MCF 10A (cell line): ENCODE data around the gene TYMS. TPM values are rescaled to one million over a fixed set of nuclear protein-coding genes. Genes with fewer than 3 reads are reported as not detected.

ENCODE experiments used
- BruUV-seq: library from RNA; stranded (reverse); fragments of 400-500 nt; replicated peaks from 2 replicates; lab custom pipeline; 2021; lab: Mats Ljungman, UMichigan
- CTCF ChIA-PET: fragments of 300-600 bp; sonication (Branson Sonifier 250); formaldehyde crosslinking; extraction: SDS; loops from one replicate; lab custom pipeline; 2021; ENCODE audit warnings: antibody characterized with exemption, inconsistent platforms; lab: Yijun Ruan, JAX
- POLR2A ChIA-PET: fragments of 300-600, 350-650 bp; sonication (Branson Sonifier 250); formaldehyde crosslinking; extraction: SDS; loops from one replicate; lab custom pipeline; 2020; ENCODE audit warnings: antibody characterized with exemption, inconsistent platforms; lab: Yijun Ruan, JAX
- DNase-seq: peaks from one replicate; pipeline ENCODE4 v3.0.0-alpha.2; 2018; ENCODE audit not compliant: unreplicated experiment
- H3K27ac Mint-ChIP-seq: one replicate; pipeline ENCODE4 v1.8.0; 2022; ENCODE audit warnings: mild to moderate bottlenecking, low read depth, mixed read lengths; ENCODE audit not compliant: unreplicated experiment
- H3K27me3 Mint-ChIP-seq: one replicate; pipeline ENCODE4 v1.8.0; 2022; ENCODE audit warnings: mixed read lengths; ENCODE audit not compliant: insufficient read depth, unreplicated experiment
- H3K36me3 Mint-ChIP-seq: one replicate; pipeline ENCODE4 v1.8.0; 2022; ENCODE audit warnings: mild to moderate bottlenecking, moderate library complexity, mixed read lengths; ENCODE audit not compliant: insufficient read depth, unreplicated experiment
- H3K4me1 Mint-ChIP-seq: one replicate; pipeline ENCODE4 v1.8.0; 2022; ENCODE audit warnings: mixed read lengths; ENCODE audit not compliant: insufficient read depth, unreplicated experiment
- H3K4me3 Mint-ChIP-seq: one replicate; pipeline ENCODE4 v1.8.0; 2022; ENCODE audit warnings: mild to moderate bottlenecking, moderate library complexity, mixed read lengths; ENCODE audit not compliant: unreplicated experiment
- H3K9me3 Mint-ChIP-seq: one replicate; pipeline ENCODE4 v1.8.0; 2022; ENCODE audit warnings: mixed read lengths; ENCODE audit not compliant: unreplicated experiment
- intact Hi-C: fragments of 100-400 bp; cut with micrococcal nuclease; formaldehyde crosslinking; loops from 2 replicates; pipeline ENCODE4 v1.14.1; 2022
- total RNA-seq: library from RNA; stranded (reverse); gene quantifications from 2 replicates; pipeline ENCODE4 v1.2.3, GENCODE V29; 2022
- TF ChIP-seq, protein P1 (sequence below): fragments of 200-600 bp; IDR thresholded peaks from one replicate; pipeline ENCODE4 v1.8.0; 2022; ENCODE audit warnings: antibody characterized with exemption, mild to moderate bottlenecking; ENCODE audit not compliant: unreplicated experiment

Gene TYMS
- total RNA-seq, 1 experiment from 2014 or later: 57.0 TPM

DNA sequence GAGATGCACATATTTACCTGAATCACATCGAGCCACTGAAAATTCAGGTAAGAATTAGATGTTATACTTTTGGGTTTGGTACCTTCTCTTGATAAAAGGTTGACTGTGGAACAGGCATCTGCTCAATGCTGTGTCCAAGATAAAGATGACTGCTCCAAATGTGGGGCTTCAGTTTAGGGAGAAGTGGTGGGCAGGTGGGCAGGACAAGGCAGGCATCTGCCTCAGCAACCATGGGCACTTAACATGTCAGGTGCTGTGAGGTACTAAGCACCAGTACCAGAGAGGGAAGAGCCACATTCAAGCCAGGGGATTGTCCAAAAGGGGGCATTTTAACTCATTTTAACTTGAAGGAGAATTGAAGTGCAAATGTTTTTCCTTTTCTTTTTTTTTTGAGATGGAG lies 14.0 kb downstream of the TYMS start:
- no peak overlapping the region for H3K4me3 Mint-ChIP-seq
- BruUV-seq: no TSS peak
- CTCF ChIA-PET: interaction anchor here (0.7 to 1.3 kb wide), 3 partner anchors 16 to 159 kb away, joined by 3 to 6 read pairs (median 3); no protein-coding TSS in a partner anchor
- peaks cover 86% of the 10 kb centered on the region for H3K36me3 Mint-ChIP-seq
- no peak for DNase-seq
- H3K4me1 Mint-ChIP-seq: no peaks in the 10 kb centered on the region
- intact Hi-C loops: no loop called here
- TF ChIP-seq, protein P1, sequence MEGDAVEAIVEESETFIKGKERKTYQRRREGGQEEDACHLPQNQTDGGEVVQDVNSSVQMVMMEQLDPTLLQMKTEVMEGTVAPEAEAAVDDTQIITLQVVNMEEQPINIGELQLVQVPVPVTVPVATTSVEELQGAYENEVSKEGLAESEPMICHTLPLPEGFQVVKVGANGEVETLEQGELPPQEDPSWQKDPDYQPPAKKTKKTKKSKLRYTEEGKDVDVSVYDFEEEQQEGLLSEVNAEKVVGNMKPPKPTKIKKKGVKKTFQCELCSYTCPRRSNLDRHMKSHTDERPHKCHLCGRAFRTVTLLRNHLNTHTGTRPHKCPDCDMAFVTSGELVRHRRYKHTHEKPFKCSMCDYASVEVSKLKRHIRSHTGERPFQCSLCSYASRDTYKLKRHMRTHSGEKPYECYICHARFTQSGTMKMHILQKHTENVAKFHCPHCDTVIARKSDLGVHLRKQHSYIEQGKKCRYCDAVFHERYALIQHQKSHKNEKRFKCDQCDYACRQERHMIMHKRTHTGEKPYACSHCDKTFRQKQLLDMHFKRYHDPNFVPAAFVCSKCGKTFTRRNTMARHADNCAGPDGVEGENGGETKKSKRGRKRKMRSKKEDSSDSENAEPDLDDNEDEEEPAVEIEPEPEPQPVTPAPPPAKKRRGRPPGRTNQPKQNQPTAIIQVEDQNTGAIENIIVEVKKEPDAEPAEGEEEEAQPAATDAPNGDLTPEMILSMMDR: no peak
- H3K9me3 Mint-ChIP-seq: peaks cover 5% of the 10 kb centered on the region
- no peak overlapping the region for H3K27ac Mint-ChIP-seq
- no peaks in the 10 kb centered on the region for H3K27me3 Mint-ChIP-seq
- POLR2A ChIA-PET: interaction anchor here (0.7 to 1.0 kb wide), 2 partner anchors 11 to 13 kb away, joined by 3 to 4 read pairs; partner anchors contain the start of gene TYMS

DNA sequence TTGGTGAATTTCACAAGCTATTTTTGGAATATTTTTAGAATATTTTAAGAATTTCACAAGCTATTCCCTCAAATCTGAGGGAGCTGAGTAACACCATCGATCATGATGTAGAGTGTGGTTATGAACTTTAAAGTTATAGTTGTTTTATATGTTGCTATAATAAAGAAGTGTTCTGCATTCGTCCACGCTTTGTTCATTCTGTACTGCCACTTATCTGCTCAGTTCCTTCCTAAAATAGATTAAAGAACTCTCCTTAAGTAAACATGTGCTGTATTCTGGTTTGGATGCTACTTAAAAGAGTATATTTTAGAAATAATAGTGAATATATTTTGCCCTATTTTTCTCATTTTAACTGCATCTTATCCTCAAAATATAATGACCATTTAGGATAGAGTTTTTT lies 15.9 kb downstream of the TYMS start:
- intact Hi-C loops: no loop called here
- TF ChIP-seq, protein P1: no peak
- POLR2A ChIA-PET: interaction anchor here (1.5 to 2.7 kb wide), 3 partner anchors 15 to 406 kb away, joined by 4 to 12 read pairs (median 4); partner anchors contain the start of genes THOC1 and TYMS
- no peak for DNase-seq
- Mint-ChIP-seq H3K27ac (no peak overlapping the region), H3K4me3 (no peak overlapping the region), H3K9me3 (no peaks in the 10 kb centered on the region), H3K4me1 (no peaks in the 10 kb centered on the region), H3K36me3 (peaks cover 91% of the 10 kb centered on the region), H3K27me3 (no peaks in the 10 kb centered on the region)
- no TSS peak for BruUV-seq
- CTCF ChIA-PET: interaction anchor here (0.6 to 1.0 kb wide), 4 partner anchors 15 to 355 kb away, joined by 3 to 4 read pairs (median 3); partner anchors contain the start of gene TYMS

DNA sequence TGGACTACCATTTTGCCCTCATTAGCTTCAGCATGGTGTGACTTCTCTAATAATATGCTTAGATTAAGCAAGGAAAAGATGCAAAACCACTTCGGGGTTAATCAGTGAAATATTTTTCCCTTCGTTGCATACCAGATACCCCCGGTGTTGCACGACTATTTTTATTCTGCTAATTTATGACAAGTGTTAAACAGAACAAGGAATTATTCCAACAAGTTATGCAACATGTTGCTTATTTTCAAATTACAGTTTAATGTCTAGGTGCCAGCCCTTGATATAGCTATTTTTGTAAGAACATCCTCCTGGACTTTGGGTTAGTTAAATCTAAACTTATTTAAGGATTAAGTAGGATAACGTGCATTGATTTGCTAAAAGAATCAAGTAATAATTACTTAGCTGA lies 16.3 kb downstream of the TYMS start:
- ChIA-PET CTCF (interaction anchor here (0.7 kb wide), 1 partner anchor 355 kb away, joined by 3 read pairs; no protein-coding TSS in a partner anchor), POLR2A (interaction anchor here (0.7 to 2.7 kb wide), 3 partner anchors 10 to 406 kb away, joined by 3 to 12 read pairs (median 4); partner anchors contain the start of genes THOC1 and TYMS)
- DNase-seq: no peak
- Mint-ChIP-seq H3K27me3 (no peaks in the 10 kb centered on the region), H3K27ac (no peak overlapping the region), H3K4me3 (no peak overlapping the region), H3K36me3 (peaks cover 92% of the 10 kb centered on the region), H3K9me3 (no peaks in the 10 kb centered on the region), H3K4me1 (no peaks in the 10 kb centered on the region)
- BruUV-seq: no TSS peak
- TF ChIP-seq, protein P1: no peak
- intact Hi-C loops: no loop called here

DNA sequence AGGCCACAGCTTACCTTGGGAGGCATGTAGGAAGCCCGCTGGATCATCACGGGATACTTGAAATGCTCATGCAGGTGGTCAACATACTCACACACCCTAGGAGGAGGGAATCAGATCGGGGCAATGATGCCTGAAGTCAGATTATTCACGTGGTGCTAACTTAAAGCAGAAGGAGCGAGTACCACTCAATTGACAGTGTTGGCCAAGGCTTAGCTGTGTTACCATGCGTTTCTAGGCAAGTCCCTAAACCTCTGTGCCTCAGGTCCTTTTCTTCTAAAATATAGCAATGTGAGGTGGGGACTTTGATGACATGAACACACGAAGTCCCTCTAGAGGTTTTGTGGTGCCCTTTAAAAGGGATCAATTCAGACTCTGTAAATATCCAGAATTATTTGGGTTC lies 17.9 kb downstream of the TYMS start:
- H3K4me3 Mint-ChIP-seq: no peak overlapping the region
- TF ChIP-seq, protein P1: no peak
- no TSS peak for BruUV-seq
- DNase-seq: no peak
- ChIA-PET CTCF (interaction anchor here (0.6 to 1.2 kb wide), 3 partner anchors 51 to 1493 kb away, joined by 3 to 4 read pairs (median 3); no protein-coding TSS in a partner anchor), POLR2A (interaction anchor here (1.4 kb wide), 1 partner anchor 17 kb away, joined by 6 read pairs; no protein-coding TSS in a partner anchor)
- H3K4me1 Mint-ChIP-seq: no peaks in the 10 kb centered on the region
- intact Hi-C loops: no loop called here
- H3K9me3 Mint-ChIP-seq: no peaks in the 10 kb centered on the region
- no peak overlapping the region for H3K27ac Mint-ChIP-seq
- H3K27me3 Mint-ChIP-seq: no peaks in the 10 kb centered on the region
- peaks cover 92% of the 10 kb centered on the region for H3K36me3 Mint-ChIP-seq
